NCI-H1694 (cell line): ENCODE measurements around the gene RFX2.
"Not testable (repeated sequence)": the region's sequence is repeated elsewhere in the genome, so short reads cannot be mapped to it uniquely, and the experiment has no call there.

Experiments used
- DNase-seq: peaks from one replicate; lab custom pipeline; 2025; lab: John Stamatoyannopoulos, UW

RFX2 gene

GRCh38 chr19:6074709-6075403 lies 35.4 kb downstream of the RFX2 start:
- DNase-seq = no peak

GRCh38 chr19:6073858-6074708 lies 36.2 kb downstream of the RFX2 start:
- DNase-seq = no peak

GRCh38 chr19:6073233-6073632 lies 37.1 kb downstream of the RFX2 start:
- not testable (repeated sequence) for DNase-seq

GRCh38 chr19:6071875-6072274 lies 38.4 kb downstream of the RFX2 start:
- DNase-seq = no peak

DNA sequence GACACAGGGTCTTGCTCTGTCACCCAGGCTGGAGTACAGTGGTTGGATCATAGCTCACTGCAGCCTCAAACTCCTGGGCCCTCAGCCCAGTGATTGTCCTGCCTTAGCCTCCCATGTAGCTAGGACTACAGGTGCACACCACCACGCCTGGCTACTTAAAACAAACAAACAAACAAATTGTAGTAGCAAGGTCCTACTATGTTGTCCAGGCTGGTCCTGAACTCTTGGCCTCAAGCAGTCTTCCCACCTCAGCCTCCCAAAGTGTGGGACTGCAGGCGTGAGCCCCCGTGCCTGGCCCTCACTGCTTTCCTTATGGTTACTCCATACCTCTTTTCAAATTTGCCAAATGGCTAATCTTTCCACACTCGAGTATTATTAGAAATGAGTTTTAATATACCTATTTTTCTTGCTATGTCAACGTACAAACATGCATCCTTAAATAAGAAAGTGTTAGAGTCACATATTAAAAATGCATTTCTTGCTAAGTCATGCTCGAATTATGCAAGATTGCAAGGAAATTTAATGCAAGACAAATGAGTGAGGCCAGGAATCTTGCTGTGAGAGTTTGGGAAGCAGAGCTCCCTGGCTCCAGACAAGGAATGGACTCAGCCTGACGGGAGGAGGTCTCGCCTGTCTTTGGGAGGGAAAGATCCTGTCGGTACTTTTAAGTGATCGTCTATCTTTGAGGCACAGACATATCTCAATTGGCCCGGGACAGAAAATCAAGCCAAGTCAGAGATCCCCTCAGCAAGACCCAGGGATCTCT lies 39.4 kb downstream of the RFX2 start:
- DNase-seq = no peak

DNA sequence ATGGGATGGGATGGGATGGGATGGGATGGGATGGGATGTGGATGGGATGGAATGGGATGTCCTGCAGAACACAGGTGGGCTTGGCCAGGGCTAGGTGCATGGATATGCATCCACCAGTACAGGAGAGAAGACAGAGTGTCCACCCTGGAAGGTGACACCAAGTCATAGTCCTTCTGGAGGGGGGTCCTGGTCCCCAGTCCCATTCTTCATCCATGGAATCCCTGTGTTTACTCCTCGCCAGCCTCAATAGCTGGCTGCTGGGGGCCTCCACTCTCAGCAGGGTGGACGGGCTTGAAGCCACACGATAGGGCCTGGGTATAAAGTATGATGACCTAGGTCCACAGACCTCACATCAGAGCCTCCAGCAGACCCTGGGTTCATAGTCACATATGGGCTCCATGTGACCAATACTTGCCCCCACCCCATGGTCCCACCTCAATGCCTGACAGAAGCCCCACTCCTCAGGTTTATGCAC lies 40.1 kb downstream of the RFX2 start:
- DNase-seq = no peak

DNA sequence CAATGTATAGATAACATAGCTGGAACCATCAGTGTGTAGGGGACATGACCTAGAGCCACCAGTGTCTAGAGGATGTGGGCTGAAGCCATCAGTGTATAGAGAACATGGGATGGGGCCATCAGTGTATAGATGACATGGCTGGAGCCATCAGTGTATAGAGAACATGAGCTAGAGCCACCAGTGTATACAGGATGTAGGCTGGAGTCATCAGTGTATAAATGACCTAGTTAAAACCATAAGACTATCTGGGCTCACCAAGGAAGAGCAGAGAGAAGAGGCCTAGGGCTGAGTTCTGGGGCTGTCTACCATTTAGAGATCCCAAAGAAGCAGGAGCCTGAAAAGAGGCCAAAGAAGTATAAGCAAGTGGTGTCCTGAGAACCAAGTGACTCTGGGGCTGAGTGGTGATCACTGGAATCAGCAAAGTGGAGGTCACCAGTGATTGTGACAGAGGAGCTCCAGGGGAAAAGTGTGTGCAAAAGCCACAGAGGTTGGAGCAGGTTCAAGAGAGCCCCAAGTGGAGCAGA lies 41.0 kb downstream of the RFX2 start:
- no peak for DNase-seq

- DNase-seq = no peak
Measured at GRCh38 chr19:6068711-6069110, 41.6 kb downstream of the RFX2 start.

DNA sequence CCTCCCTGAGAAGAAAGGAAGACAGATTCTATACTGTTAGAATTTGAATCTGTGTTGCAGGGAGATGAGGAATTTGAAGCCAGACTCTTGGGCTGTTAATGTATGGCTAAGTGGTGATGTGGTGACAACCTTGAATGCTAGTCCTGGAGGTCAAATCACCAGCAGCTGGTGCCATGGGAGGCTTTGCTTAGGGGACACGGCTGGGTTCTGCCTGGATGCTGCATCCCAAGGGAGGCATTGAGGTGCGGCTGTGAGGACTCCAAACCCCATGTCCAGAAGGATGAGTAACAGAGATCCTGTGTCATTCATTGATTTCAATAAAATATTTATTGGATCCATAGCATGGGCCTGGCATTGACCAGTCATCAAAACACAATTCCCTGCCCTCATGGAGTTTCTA lies 42.3 kb downstream of the RFX2 start:
- no peak for DNase-seq

- peak; percentile 71 for DNase-seq
Measured at GRCh38 chr19:6066661-6067646, 43.3 kb downstream of the RFX2 start.

DNA sequence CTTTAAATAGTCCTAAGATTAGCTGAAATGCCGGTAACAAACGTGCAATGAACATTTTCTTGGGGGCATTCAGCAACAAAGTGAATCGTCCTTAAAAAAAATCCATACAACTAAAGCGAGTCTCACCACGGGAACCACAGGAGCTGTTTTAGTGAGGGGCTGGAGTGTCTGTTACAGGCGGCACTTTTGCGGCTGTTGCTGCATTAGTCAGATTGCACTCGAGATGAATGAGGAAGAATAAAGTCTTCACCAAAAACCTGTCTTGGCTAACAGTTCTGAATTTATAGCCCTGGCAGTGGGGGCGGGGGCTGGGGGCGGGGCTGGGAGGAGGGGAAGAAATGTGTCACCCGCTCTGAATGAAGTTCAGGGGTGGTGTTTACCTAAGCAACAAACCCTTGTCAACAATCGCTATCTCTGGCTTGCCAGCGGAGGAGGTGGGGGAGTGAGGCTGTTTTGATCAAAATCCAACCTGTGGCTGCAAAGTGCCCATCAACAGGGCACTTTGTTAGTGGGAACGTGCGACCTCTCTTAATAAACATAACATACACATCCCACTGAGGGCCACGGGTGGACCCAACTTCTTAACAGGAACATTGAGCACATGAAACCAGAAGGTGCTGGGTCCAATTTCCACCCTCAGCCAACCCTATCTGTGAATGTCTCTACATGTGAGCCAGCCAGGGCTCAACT lies 44.5 kb downstream of the RFX2 start:
- no peak for DNase-seq

DNA sequence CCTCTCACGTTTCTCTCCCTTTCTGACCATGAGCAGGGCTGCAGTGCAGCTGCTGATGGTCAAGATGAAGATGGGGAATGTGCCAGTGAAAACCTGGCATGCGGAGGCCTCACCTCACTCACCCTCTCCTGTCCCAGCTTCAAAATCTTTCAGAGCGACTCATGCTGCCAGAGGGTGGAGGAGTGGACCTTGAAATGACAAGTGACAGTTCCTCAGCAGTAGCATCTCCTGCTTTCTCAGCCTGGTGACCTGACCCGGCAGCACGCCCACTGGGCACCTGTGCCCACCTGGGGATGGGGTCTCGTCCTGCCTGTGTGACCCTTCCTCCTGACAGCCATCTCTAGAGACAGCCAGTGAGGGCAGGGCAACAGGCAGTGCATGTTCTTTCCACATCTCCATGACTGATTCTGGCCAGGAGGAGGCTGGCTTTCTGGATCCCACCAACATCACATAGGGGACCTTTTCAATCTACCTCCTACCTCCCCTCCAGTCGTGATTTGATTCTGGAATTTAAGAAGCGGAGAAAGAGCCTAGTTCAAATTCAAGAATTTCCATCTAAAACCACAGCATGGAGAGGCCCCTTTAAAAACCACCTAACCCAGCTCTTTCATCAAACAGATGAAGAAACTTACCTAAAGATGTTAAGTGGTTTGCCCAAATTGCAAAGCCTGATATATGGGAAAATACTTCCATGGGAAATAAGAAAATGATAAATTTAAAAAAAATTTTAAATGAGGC lies 45.8 kb downstream of the RFX2 start:
- DNase-seq = no peak

- DNase-seq = no peak
Measured at GRCh38 chr19:6063576-6064335, 46.5 kb downstream of the RFX2 start.

GRCh38 chr19:6062961-6063575 lies 47.2 kb downstream of the RFX2 start:
- DNase-seq = no peak

DNA sequence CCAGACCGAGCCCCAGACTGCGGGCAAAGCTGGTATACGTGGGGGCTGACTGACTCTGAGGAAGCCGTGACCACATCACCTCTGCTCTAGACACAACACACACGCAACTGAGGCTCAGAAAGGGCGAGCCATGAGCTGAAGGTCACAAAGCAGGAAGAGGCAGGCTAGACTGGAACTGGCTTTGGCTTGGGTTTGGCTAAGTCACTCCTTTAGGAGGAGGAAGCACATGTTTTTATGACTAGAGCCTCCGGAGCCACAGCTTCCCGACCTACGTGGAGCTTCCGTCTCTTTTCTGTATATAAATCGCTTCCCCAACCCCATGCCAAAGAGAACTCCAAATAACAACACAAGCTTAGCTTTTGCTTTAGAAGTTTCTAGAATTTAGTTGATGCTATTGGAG lies 48.0 kb downstream of the RFX2 start:
- DNase-seq = no peak

DNA sequence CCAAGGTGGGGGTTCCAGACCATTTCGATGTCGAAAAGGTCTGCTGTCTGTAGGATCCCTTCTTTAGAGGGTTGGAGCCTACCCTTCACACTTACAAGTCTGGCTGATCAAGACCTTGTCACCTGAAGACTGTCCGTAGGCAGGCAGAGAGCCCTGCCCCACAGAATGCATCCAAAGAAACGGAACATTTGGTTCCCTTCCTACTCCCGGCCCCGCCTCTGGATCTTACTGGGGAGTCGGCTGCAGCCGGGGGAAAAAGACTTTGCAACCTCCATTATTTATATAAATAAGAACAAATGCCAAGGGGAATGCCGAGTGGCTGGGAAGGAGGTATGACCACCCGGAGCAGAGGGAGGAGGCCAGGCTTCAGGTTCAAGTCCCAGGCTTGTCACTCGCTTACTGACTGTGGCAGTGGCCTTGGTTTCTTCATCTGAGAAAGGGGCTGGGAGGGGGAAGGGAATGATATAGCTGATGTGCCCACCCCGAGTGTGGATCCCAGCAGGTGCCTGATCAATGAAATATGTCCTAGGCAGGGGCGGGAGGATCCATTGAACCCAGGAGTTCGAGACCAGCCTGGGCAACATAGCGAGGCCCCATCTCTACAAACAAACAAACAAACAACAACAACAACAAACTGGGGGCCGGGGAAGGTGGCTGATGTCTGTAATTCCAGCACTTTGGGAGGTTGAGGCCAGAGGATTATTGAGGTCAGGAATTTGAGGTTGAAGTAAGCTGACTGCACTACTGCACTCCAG lies 48.7 kb downstream of the RFX2 start:
- no peak for DNase-seq

- DNase-seq = no peak
Measured at GRCh38 chr19:6060600-6061375, 49.5 kb downstream of the RFX2 start.
